HCT116 (cell line): Measurements from ENCODE around the gene FIBCD1.

ENCODE experiments used
- CTCF ChIP-seq, 3 experiments: fragments of 200-600 bp in 1 of 3; sonication (generic) in 1 of 3; IDR thresholded peaks in 2 of 3; conservative IDR thresholded peaks in 1 of 3; 2 replicates each; pipeline ENCODE4 v1.5.1; 2012 to 2017; ENCODE audit warnings: low read depth in 2 of 3, low read length in 2 of 3, antibody characterized with exemption in 1 of 3, borderline replicate concordance in 1 of 3, control low read depth in 1 of 3, mild to moderate bottlenecking in 1 of 3, mixed read lengths in 1 of 3, mixed run types in 1 of 3, moderate library complexity in 1 of 3; ENCODE audit not compliant: insufficient read depth in 1 of 3
- EZH2 ChIP-seq: fragments of 200-600 bp; sonication (generic); IDR thresholded peaks from 2 replicates; pipeline ENCODE4 v1.6.1; 2017; ENCODE audit warnings: antibody characterized with exemption, mixed run types
- EZH2phosphoT487 ChIP-seq: fragments of 200-600 bp; IDR thresholded peaks from 2 replicates; pipeline ENCODE4 v1.6.1; 2018; ENCODE audit warnings: antibody characterized with exemption, borderline replicate concordance
- MAX ChIP-seq: IDR thresholded peaks from 2 replicates; pipeline ENCODE4 v1.6.1; 2012
- POLR2A ChIP-seq: IDR thresholded peaks from 2 replicates; pipeline ENCODE4 v1.7.0; 2011; ENCODE audit warnings: borderline replicate concordance; ENCODE audit not compliant: insufficient read depth, insufficient read length; ENCODE audit errors: extremely low read depth
- POLR2AphosphoS5 ChIP-seq: IDR thresholded peaks from 2 replicates; pipeline ENCODE4 v1.6.1; 2011; ENCODE audit warnings: mild to moderate bottlenecking, low read depth, low read length, moderate library complexity
- SIN3A ChIP-seq: IDR thresholded peaks from 2 replicates; pipeline ENCODE4 v1.6.1; 2012; ENCODE audit warnings: low read depth
- SRF ChIP-seq: IDR thresholded peaks from 2 replicates; pipeline ENCODE4 v1.6.1; 2012; ENCODE audit warnings: low read depth
- TCF7L2 ChIP-seq: IDR thresholded peaks from 2 replicates; pipeline ENCODE4 v1.7.0; 2011; ENCODE audit warnings: borderline replicate concordance, inconsistent platforms; ENCODE audit not compliant: insufficient read depth, insufficient read length; ENCODE audit errors: extremely low read depth

GRCh38 chr9:130981756-130982137 is 42.7 kb upstream of the FIBCD1 start:
- TF ChIP-seq CTCF (IDR thresholded peaks at IDR 0.05 in 2 of 3, conservative IDR thresholded peaks at IDR 0.05 in 1 of 3; ENCODE audit: borderline replicate concordance in 1 of 3, insufficient read depth in 1 of 3, low read depth in 2 of 3, low read length in 2 of 3) (no peak), EZH2phosphoT487 (no peak), MAX (no peak), TCF7L2 (no peak), SRF (no peak), SIN3A (no peak), EZH2 (no peak), POLR2A (no peak), POLR2AphosphoS5 (no peak)
